Panc1 (cell line): ENCODE measurements around the gene SLC46A1.

Experiments used
- CTCF ChIP-seq: fragments of 450-650 bp; IDR thresholded peaks from 2 replicates; pipeline ENCODE4 v1.5.1; 2017; ENCODE audit warnings: mild to moderate bottlenecking
- POLR2AphosphoS5 ChIP-seq: IDR thresholded peaks from 2 replicates; pipeline ENCODE4 v1.6.1; 2012; ENCODE audit warnings: mild to moderate bottlenecking, low read depth, low read length, moderate library complexity
- REST ChIP-seq, 2 experiments: IDR thresholded peaks; 2 replicates each; pipeline ENCODE4 v1.6.1; 2011 to 2012; ENCODE audit warnings: low read depth in 2 of 2, control low read depth in 1 of 2, low read length in 1 of 2, mild to moderate bottlenecking in 1 of 2, moderate library complexity in 1 of 2; ENCODE audit not compliant: insufficient read depth in 1 of 2
- SIN3A ChIP-seq: IDR thresholded peaks from 2 replicates; pipeline ENCODE4 v1.6.1; 2012; ENCODE audit warnings: low read depth, mild to moderate bottlenecking, low read length, moderate library complexity, borderline replicate concordance; ENCODE audit not compliant: insufficient read depth
- TCF7L2 ChIP-seq: IDR thresholded peaks from 2 replicates; pipeline ENCODE4 v1.6.1; 2011; ENCODE audit warnings: mild to moderate bottlenecking, low read depth, low read length, inconsistent platforms

GRCh38 chr17:28416703-28417311, 10.8 kb upstream of the SLC46A1 start:
- TF ChIP-seq POLR2AphosphoS5 (no peak), CTCF (peak; percentile 91), TCF7L2 (no peak), SIN3A (no peak), REST (IDR thresholded peaks at IDR 0.05; ENCODE audit: insufficient read depth in 1 of 2, low read depth in 2 of 2, low read length in 1 of 2) (no peak)
